K562 (cell line): ENCODE data around the gene ALDH1A3. TPM values are rescaled to one million over a fixed set of nuclear protein-coding genes. Genes with fewer than 3 reads are reported as not detected.

Experiments used
- DMBX1 ChIP-seq: fragments of 250-450 bp; sonication (Bioruptor Pico); IDR thresholded peaks from 2 replicates; pipeline ENCODE4 v1.8.0; 2022; ENCODE audit warnings: inconsistent platforms, mild to moderate bottlenecking, moderate library complexity, borderline replicate concordance
- ELF4 ChIP-seq: fragments of 450-650 bp; formaldehyde crosslinking; IDR thresholded peaks from 2 replicates; pipeline ENCODE4 v1.4.0; 2022; ENCODE audit warnings: missing genetic modification characterization
- NBN ChIP-seq: fragments of 450-650 bp; IDR thresholded peaks from 2 replicates; pipeline ENCODE4 v1.6.1; 2016; ENCODE audit warnings: low read depth, mild to moderate bottlenecking
- SMARCA5 ChIP-seq: fragments of 450-650 bp; IDR thresholded peaks from 2 replicates; pipeline ENCODE4 v1.6.1; 2016
- SPI1 ChIP-seq: IDR thresholded peaks from 2 replicates; pipeline ENCODE4 v1.6.1; 2011; ENCODE audit warnings: low read depth, low read length, control low read depth, borderline replicate concordance
- THAP12 ChIP-seq: fragments of 250-450 bp; sonication (Bioruptor Pico); IDR thresholded peaks from 2 replicates; pipeline ENCODE4 v1.9.0; 2021; ENCODE audit warnings: mild to moderate bottlenecking, inconsistent platforms
- ZFX ChIP-seq: sonication (generic); formaldehyde crosslinking; IDR thresholded peaks from 2 replicates; pipeline ENCODE4 v1.8.0; 2022; ENCODE audit warnings: mild to moderate bottlenecking, missing genetic modification reagents, moderate library complexity
- ZNF121 ChIP-seq: sonication (generic); formaldehyde crosslinking; conservative IDR thresholded peaks from 2 replicates; pipeline ENCODE4 v1.8.0; 2022; ENCODE audit warnings: missing genetic modification reagents
- ZNF174 ChIP-seq: fragments of 250-450 bp; sonication (Bioruptor Pico); IDR thresholded peaks from 2 replicates; pipeline ENCODE4 v1.4.0; 2020; ENCODE audit warnings: mild to moderate bottlenecking
- ZNF780A ChIP-seq: fragments of 250-450 bp; sonication (Bioruptor Pico); IDR thresholded peaks from 2 replicates; pipeline ENCODE4 v1.5.0; 2021; ENCODE audit warnings: mild to moderate bottlenecking
- polyA plus RNA-seq, 8 experiments: library from polyadenylated mRNA; depleted of rRNA in 4 of 8; stranded (reverse) in 5 of 8; unstranded in 3 of 8; fragments of >200 nt; fragmentation: Nextera tagmentation in 2 of 8; fragmentation: Illumina TruSeq in 1 of 8; extraction: Ambion mirVana in 2 of 8; extraction: Trizol in 1 of 8; gene quantifications; 2 replicates each; pipeline versions ENCODE4 v1.2.1 to v1.2.3, GENCODE V29; 2011 to 2014; ENCODE audit warnings: inconsistent platforms in 1 of 8, missing spikeins in 1 of 8
- total RNA-seq, 7 experiments: library from RNA; depleted of rRNA in 6 of 7; stranded (reverse); fragments of >200 nt in 6 of 7; fragmentation: Illumina TruSeq in 2 of 7; extraction: Trizol in 2 of 7; gene quantifications; 2 replicates each; pipeline versions ENCODE4 v1.2.1 to v1.2.3, GENCODE V29; 2011 to 2021; ENCODE audit warnings: low replicate concordance in 1 of 7
- TF ChIP-seq, protein P1 (sequence below): sonication (generic); formaldehyde crosslinking; IDR thresholded peaks from 2 replicates; pipeline ENCODE4 v1.8.0; 2023; ENCODE audit warnings: missing genetic modification reagents, mild to moderate bottlenecking, borderline replicate concordance

Gene ALDH1A3
- total and polyA plus RNA-seq, 9 of the 15 experiments (the other 6 are each of a cell fraction or from before 2014, with no cell fraction given), result 0.38 TPM; not detected in 8

- TF ChIP-seq, protein P1, sequence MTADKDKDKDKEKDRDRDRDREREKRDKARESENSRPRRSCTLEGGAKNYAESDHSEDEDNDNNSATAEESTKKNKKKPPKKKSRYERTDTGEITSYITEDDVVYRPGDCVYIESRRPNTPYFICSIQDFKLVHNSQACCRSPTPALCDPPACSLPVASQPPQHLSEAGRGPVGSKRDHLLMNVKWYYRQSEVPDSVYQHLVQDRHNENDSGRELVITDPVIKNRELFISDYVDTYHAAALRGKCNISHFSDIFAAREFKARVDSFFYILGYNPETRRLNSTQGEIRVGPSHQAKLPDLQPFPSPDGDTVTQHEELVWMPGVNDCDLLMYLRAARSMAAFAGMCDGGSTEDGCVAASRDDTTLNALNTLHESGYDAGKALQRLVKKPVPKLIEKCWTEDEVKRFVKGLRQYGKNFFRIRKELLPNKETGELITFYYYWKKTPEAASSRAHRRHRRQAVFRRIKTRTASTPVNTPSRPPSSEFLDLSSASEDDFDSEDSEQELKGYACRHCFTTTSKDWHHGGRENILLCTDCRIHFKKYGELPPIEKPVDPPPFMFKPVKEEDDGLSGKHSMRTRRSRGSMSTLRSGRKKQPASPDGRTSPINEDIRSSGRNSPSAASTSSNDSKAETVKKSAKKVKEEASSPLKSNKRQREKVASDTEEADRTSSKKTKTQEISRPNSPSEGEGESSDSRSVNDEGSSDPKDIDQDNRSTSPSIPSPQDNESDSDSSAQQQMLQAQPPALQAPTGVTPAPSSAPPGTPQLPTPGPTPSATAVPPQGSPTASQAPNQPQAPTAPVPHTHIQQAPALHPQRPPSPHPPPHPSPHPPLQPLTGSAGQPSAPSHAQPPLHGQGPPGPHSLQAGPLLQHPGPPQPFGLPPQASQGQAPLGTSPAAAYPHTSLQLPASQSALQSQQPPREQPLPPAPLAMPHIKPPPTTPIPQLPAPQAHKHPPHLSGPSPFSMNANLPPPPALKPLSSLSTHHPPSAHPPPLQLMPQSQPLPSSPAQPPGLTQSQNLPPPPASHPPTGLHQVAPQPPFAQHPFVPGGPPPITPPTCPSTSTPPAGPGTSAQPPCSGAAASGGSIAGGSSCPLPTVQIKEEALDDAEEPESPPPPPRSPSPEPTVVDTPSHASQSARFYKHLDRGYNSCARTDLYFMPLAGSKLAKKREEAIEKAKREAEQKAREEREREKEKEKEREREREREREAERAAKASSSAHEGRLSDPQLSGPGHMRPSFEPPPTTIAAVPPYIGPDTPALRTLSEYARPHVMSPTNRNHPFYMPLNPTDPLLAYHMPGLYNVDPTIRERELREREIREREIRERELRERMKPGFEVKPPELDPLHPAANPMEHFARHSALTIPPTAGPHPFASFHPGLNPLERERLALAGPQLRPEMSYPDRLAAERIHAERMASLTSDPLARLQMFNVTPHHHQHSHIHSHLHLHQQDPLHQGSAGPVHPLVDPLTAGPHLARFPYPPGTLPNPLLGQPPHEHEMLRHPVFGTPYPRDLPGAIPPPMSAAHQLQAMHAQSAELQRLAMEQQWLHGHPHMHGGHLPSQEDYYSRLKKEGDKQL (CRISPR knock-in tag), result no peak
- TF ChIP-seq ZNF121 (CRISPR knock-in tag), result no peak
- TF ChIP-seq NBN, result no peak
- TF ChIP-seq ZFX (CRISPR knock-in tag), result peak; percentile 44; the same call in 1 of the 2 replicates
- no peak for TF ChIP-seq DMBX1 (CRISPR knock-in tag)
- TF ChIP-seq ZNF174 (CRISPR knock-in tag), result no peak
- no peak for TF ChIP-seq ELF4 (CRISPR knock-in tag)
- no peak for TF ChIP-seq THAP12 (CRISPR knock-in tag)
- no peak for TF ChIP-seq SMARCA5
- TF ChIP-seq SPI1, result peak; percentile 83
- no peak for TF ChIP-seq ZNF780A
- TF ChIP-seq, all 486 proteins: peak for 8
These were observed 39.3 kb downstream of the ALDH1A3 start, which contains the start of gene LRRK1 (continued) for GRCh38 chr15:100918690-100919480.
